OCI-LY7 (cell line): ENCODE data around the gene CD8A. TPM values are rescaled to one million over a fixed set of nuclear protein-coding genes. Genes with fewer than 3 reads are reported as not detected.

ENCODE experiments used
- BruUV-seq: library from RNA; stranded (reverse); fragments of 400-500 nt; replicated peaks from 2 replicates; lab custom pipeline; 2021; lab: Mats Ljungman, UMichigan
- CTCF ChIA-PET: fragments of 300-600 bp; sonication (Branson Sonifier 250); formaldehyde crosslinking; loops from one replicate; lab custom pipeline; 2022; ENCODE audit warnings: antibody characterized with exemption; ENCODE audit not compliant: unreplicated experiment; lab: Charles Lee
- POLR2A ChIA-PET: fragments of 300-600 bp; sonication (Branson Sonifier 250); formaldehyde crosslinking; loops from one replicate; lab custom pipeline; 2022; ENCODE audit warnings: antibody characterized with exemption; lab: Charles Lee
- DNase-seq: peaks from one replicate; pipeline ENCODE4 v3.0.0-alpha.2; 2015; ENCODE audit warnings: low spot score
- H2AFZ ChIP-seq: fragments of 200-600 bp; sonication (generic), shearing (Covaris generic); 2 replicates; pipeline ENCODE4 v1.6.1; 2014; ENCODE audit warnings: mild to moderate bottlenecking, antibody characterized with exemption, low read length, moderate library complexity
- H3K27ac ChIP-seq: fragments of 200-600 bp; sonication (generic); 2 replicates; pipeline ENCODE4 v1.5.1; 2014; ENCODE audit warnings: mixed run types, low read depth, mild to moderate bottlenecking, moderate library complexity, low read length, inconsistent platforms; ENCODE audit not compliant: poor library complexity, severe bottlenecking
- H3K36me3 ChIP-seq: fragments of 200-600 bp; sonication (generic); 2 replicates; pipeline ENCODE4 v1.6.1; 2014; ENCODE audit warnings: mild to moderate bottlenecking, antibody characterized with exemption, low read length, moderate library complexity, mixed read lengths; ENCODE audit not compliant: insufficient read depth
- H3K4me1 ChIP-seq: fragments of 200-600 bp; sonication (generic); 2 replicates; pipeline ENCODE4 v1.5.1; 2014; ENCODE audit warnings: mild to moderate bottlenecking, low read length; ENCODE audit not compliant: insufficient read depth, poor library complexity, severe bottlenecking
- H3K4me2 ChIP-seq: fragments of 200-600 bp; sonication (generic); 2 replicates; pipeline ENCODE4 v1.6.1; 2014; ENCODE audit warnings: mild to moderate bottlenecking, low read length
- H3K4me3 ChIP-seq: fragments of 200-600 bp; sonication (generic); 2 replicates; pipeline ENCODE4 v1.5.1; 2014; ENCODE audit warnings: mild to moderate bottlenecking, low read depth, low read length; ENCODE audit not compliant: poor library complexity, severe bottlenecking
- H3K79me2 ChIP-seq: fragments of 200-600 bp; sonication (generic); 2 replicates; pipeline ENCODE4 v1.6.1; 2016; ENCODE audit warnings: low read depth, mild to moderate bottlenecking, low read length, moderate library complexity, mixed read lengths; ENCODE audit not compliant: insufficient read depth
- H3K9me2 ChIP-seq: fragments of 200-600 bp; sonication (generic); 2 replicates; pipeline ENCODE4 v1.6.1; 2016; ENCODE audit warnings: mild to moderate bottlenecking, low read length, mixed read lengths; ENCODE audit not compliant: insufficient read depth
- H3K9me3 ChIP-seq: fragments of 200-600 bp; sonication (generic); 2 replicates; pipeline ENCODE4 v1.6.1; 2014; ENCODE audit warnings: mild to moderate bottlenecking, mixed run types, low read length, mixed read lengths
- H4K20me1 ChIP-seq: fragments of 200-600 bp; sonication (generic); 2 replicates; pipeline ENCODE4 v1.6.1; 2014; ENCODE audit warnings: mild to moderate bottlenecking, antibody characterized with exemption, low read length, moderate library complexity, mixed read lengths; ENCODE audit not compliant: insufficient read depth
- EZH2phosphoT487 ChIP-seq: fragments of 200-600 bp; sonication (generic); IDR thresholded peaks from 2 replicates; pipeline ENCODE4 v1.6.1; 2018; ENCODE audit warnings: low read depth, borderline replicate concordance, mild to moderate bottlenecking, mixed run types, antibody characterized with exemption, low read length, moderate library complexity, mixed read lengths
- intact Hi-C: fragments of 100-400 bp; cut with micrococcal nuclease; formaldehyde crosslinking; loops from one replicate; pipeline ENCODE4 v1.10.0; 2022; ENCODE audit not compliant: unreplicated experiment
- total RNA-seq, 2 experiments: library from RNA; depleted of rRNA in 1 of 2; stranded (reverse); fragments of >200 nt in 1 of 2; shearing (Covaris generic) in 1 of 2; gene quantifications; 2 replicates each; pipeline ENCODE4 v1.2.3, GENCODE V29; 2014 to 2022
- TF ChIP-seq, protein P1 (sequence below): fragments of 200-600 bp; sonication (generic); conservative IDR thresholded peaks from 2 replicates; pipeline ENCODE4 v1.5.1; 2014; ENCODE audit warnings: mild to moderate bottlenecking, antibody characterized with exemption, low read length, moderate library complexity, mixed read lengths

CD8A gene
- total RNA-seq, 2 experiments from 2014 or later, result not detected

GRCh38 chr2:86821306-86821705 is 30.6 kb upstream of the CD8A start:
- BruUV-seq, result no TSS peak
- CTCF ChIA-PET, result no interaction called here
- POLR2A ChIA-PET, result no interaction called here

GRCh38 chr2:86818957-86819356 is 28.2 kb upstream of the CD8A start:
- Histone ChIP-seq H3K4me1 (no peaks in the 10 kb centered on the region), H2AFZ (no peak overlapping the region), H3K4me2 (no peak overlapping the region), H3K4me3 (no peak overlapping the region), H3K9me3 (no peaks in the 10 kb centered on the region), H4K20me1 (no peaks in the 10 kb centered on the region), H3K27ac (no peak overlapping the region), H3K36me3 (no peaks in the 10 kb centered on the region), H3K79me2 (no peaks in the 10 kb centered on the region), H3K9me2 (no peaks in the 10 kb centered on the region)
- intact Hi-C loops, result no loop called here
- POLR2A ChIA-PET, result no interaction called here
- TF ChIP-seq EZH2phosphoT487, result no peak
- TF ChIP-seq, protein P1, sequence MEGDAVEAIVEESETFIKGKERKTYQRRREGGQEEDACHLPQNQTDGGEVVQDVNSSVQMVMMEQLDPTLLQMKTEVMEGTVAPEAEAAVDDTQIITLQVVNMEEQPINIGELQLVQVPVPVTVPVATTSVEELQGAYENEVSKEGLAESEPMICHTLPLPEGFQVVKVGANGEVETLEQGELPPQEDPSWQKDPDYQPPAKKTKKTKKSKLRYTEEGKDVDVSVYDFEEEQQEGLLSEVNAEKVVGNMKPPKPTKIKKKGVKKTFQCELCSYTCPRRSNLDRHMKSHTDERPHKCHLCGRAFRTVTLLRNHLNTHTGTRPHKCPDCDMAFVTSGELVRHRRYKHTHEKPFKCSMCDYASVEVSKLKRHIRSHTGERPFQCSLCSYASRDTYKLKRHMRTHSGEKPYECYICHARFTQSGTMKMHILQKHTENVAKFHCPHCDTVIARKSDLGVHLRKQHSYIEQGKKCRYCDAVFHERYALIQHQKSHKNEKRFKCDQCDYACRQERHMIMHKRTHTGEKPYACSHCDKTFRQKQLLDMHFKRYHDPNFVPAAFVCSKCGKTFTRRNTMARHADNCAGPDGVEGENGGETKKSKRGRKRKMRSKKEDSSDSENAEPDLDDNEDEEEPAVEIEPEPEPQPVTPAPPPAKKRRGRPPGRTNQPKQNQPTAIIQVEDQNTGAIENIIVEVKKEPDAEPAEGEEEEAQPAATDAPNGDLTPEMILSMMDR, result no peak
- BruUV-seq, result no TSS peak
- CTCF ChIA-PET, result no interaction called here
- DNase-seq, result no peak

More at GRCh38 chr2:86821306-86821705, 30.6 kb upstream of the CD8A start:
- H3K4me2 ChIP-seq, result no peak overlapping the region
- no peaks in the 10 kb centered on the region for H3K79me2 ChIP-seq
- H3K27ac ChIP-seq, result no peak overlapping the region
- H3K36me3 ChIP-seq, result no peaks in the 10 kb centered on the region
- no peak overlapping the region for H3K4me3 ChIP-seq
- no peaks in the 10 kb centered on the region for H3K9me3 ChIP-seq
- TF ChIP-seq EZH2phosphoT487, result no peak
- TF ChIP-seq, protein P1, result no peak
- no peaks in the 10 kb centered on the region for H3K4me1 ChIP-seq
- intact Hi-C loops, result no loop called here
- H4K20me1 ChIP-seq, result no peaks in the 10 kb centered on the region
- H2AFZ ChIP-seq, result no peak overlapping the region
- no peak for DNase-seq
- H3K9me2 ChIP-seq, result no peaks in the 10 kb centered on the region

DNA sequence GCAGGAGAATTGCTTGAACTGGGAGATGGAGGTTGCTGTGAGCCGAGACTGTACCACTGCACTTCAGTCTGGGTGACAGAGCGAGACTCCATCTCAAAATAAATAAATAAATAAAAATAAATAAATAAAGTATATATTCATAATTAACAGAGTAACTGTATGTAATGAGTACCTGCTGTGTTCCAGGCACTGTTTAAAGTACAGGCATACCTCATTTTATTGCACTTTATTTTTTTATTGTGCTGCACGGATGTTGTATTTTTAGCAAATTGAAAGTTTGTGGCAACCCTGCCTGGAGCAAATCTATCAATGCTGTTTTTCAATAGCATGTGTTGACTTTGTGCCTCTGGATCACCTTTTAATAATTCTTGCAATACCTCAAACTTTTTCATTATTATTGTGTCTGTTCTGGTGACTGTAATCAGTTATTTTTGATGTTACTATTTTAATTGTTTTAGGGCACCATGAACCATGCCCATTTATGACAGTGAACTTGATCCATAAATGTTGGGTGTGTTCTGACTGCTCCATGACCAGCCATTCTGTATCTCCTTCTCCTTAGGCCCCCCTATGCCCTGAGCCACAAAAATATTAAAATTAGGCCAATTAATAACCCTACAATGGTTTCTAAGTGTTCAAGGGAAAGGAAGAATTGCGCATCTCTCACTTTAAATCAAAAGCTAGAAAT is 27.5 kb upstream of the CD8A start:
- no peaks in the 10 kb centered on the region for H3K79me2 ChIP-seq
- no TSS peak for BruUV-seq
- H3K9me3 ChIP-seq, result no peaks in the 10 kb centered on the region
- no peaks in the 10 kb centered on the region for H3K4me1 ChIP-seq
- no peaks in the 10 kb centered on the region for H4K20me1 ChIP-seq
- H2AFZ ChIP-seq, result no peak overlapping the region
- ChIA-PET CTCF (no interaction called here), POLR2A (no interaction called here)
- no peak overlapping the region for H3K4me3 ChIP-seq
- H3K9me2 ChIP-seq, result no peaks in the 10 kb centered on the region
- H3K4me2 ChIP-seq, result no peak overlapping the region
- TF ChIP-seq, protein P1, result no peak
- no peak for TF ChIP-seq EZH2phosphoT487
- no peak overlapping the region for H3K27ac ChIP-seq
- DNase-seq, result no peak
- H3K36me3 ChIP-seq, result no peaks in the 10 kb centered on the region
- intact Hi-C loops, result no loop called here
